LNCaP clone FGC (cell line): Measurements from ENCODE around the gene BZW1.

Experiments
- DNase-seq: peaks from one replicate; pipeline ENCODE4 v3.0.0-alpha.2; 2011; ENCODE audit warnings: low read depth
- H3K4me3 ChIP-seq: 2 replicates; pipeline ENCODE4 v1.5.1; 2011; ENCODE audit warnings: mild to moderate bottlenecking, low read depth, low read length, control low read depth
- TF ChIP-seq, protein P1 (sequence below): IDR thresholded peaks from 2 replicates; pipeline ENCODE4 v1.5.1; 2012; ENCODE audit warnings: mild to moderate bottlenecking; ENCODE audit not compliant: control insufficient read depth, insufficient read depth; ENCODE audit errors: extremely low read depth

BZW1 gene

DNA sequence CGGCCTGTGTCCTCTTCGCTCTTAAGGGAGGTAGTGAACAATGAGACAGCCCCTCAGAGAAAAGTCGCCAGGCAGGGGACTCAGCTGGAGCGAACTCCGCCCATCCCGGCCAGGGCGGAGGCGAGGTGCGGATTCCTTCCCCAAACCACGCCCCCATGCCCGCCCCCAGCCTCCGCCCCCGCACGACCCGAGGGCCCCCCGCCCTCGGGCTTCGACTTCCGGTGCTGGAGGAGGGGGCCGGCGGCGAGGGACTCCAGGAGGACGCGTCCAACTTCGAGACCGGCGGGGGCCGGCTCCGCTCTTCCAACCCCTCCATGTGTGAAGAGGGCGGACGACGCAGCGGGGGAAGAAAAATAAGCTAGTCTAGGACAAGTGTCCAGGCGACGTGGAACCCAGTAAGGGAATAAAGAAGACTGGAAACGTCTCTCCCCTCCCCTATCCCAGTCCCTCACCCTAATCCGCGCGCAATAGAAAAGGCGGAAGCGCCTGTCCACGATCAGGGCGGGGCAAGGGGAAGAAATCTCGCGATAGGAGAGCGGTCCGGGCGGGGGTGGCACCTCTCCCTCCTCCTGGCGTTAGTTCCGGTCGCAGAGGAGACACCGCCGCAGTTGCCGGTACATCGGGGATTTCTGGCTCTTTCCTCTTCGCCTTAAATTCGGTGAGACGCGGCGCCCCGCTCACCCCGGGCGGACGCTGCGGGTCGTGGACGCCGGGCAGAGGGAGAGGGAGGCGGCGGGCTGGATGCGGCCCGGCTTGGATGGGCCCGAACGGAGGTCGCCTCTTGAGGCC is at the start of gene BZW1:
Gene BZW1 (plus strand): TSS at position 578 of the 789 bp plus-strand sequence. CDS start 1,308 bp downstream, outside the sequence.
- TF ChIP-seq, protein P1, sequence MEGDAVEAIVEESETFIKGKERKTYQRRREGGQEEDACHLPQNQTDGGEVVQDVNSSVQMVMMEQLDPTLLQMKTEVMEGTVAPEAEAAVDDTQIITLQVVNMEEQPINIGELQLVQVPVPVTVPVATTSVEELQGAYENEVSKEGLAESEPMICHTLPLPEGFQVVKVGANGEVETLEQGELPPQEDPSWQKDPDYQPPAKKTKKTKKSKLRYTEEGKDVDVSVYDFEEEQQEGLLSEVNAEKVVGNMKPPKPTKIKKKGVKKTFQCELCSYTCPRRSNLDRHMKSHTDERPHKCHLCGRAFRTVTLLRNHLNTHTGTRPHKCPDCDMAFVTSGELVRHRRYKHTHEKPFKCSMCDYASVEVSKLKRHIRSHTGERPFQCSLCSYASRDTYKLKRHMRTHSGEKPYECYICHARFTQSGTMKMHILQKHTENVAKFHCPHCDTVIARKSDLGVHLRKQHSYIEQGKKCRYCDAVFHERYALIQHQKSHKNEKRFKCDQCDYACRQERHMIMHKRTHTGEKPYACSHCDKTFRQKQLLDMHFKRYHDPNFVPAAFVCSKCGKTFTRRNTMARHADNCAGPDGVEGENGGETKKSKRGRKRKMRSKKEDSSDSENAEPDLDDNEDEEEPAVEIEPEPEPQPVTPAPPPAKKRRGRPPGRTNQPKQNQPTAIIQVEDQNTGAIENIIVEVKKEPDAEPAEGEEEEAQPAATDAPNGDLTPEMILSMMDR, result no peak
- H3K4me3 ChIP-seq, result peak within 1 kb of the TSS; percentile 84
- peak; percentile 83 for DNase-seq

DNA sequence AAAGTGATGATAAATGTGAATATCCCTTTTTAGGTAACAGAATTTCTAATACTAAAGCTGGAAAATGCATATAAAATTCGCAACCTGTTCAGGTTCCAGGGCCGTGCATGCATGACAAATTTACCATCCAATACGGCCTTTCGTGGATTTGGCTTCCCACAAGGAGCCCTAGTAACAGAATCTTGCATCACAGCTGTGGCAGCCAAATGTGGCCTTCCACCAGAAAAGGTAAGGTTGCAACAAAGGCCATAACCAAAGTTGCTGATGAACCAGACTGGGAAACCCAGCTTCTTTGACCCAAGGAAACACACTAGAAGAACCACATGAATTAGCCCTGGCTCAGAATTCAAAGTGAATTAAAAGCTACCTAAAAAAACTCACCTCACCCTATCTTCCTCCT is 49.6 kb upstream of the BZW1 start:
- TF ChIP-seq, protein P1, result no peak
- no peak for DNase-seq
- no peak overlapping the region for H3K4me3 ChIP-seq

DNA sequence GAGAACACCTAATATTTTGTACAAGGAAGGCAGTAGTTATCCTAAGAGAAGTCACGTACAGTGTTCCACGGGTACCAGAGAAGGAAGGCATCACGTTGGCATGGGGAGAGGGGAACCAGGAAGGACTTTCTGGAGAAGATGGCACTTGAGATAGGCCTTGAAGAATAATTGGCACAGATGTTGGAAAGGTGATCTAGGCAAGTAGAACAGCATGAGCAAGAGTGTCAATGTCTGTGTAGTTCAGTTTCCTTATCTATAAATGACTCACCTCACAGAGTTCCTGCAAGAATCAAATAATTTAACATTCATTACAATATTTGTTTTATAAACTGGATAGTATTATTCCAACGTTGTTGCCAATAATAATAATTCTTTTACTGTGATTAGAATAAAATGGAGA is 48.3 kb upstream of the BZW1 start:
- no peak overlapping the region for H3K4me3 ChIP-seq
- no peak for DNase-seq
- TF ChIP-seq, protein P1, result no peak

DNA sequence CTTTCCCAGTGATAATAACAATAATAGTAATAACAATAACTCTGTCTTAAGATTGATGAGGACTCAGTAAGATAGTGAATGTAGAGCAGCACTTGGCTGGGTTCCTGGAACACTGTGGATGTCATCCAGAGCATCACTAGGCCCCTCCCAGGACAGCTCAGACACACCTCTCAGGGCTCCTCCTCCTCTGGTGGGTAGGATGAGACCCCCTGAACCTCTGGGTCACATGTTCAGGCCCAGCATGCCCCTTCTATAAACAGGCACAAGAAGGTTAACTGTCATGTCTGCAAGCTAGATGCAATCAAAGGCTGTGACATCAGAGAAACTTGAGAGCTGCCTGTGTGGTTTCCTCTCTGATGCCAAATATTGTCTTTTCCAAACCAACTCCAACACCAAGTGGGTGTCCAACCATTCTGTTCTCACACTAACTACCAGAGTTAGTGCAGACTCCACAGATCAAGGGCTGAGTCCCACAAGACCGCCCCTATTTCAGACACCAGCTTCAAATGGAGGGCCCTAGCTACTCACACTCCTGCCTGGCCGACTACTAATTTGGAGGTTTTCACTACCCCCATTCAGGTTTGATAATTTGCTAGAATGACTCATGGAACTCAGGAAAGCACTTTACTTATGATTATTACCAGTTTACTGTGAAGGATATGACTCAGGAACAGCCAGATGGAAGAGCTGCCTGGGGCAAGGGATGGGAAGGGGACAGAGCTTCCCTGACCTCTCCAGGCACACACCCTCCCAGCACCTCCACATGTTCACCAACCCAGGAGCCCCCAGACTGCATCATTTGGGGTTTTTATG is 46.4 kb upstream of the BZW1 start:
- TF ChIP-seq, protein P1, result no peak
- H3K4me3 ChIP-seq, result no peak overlapping the region
- DNase-seq, result no peak

DNA sequence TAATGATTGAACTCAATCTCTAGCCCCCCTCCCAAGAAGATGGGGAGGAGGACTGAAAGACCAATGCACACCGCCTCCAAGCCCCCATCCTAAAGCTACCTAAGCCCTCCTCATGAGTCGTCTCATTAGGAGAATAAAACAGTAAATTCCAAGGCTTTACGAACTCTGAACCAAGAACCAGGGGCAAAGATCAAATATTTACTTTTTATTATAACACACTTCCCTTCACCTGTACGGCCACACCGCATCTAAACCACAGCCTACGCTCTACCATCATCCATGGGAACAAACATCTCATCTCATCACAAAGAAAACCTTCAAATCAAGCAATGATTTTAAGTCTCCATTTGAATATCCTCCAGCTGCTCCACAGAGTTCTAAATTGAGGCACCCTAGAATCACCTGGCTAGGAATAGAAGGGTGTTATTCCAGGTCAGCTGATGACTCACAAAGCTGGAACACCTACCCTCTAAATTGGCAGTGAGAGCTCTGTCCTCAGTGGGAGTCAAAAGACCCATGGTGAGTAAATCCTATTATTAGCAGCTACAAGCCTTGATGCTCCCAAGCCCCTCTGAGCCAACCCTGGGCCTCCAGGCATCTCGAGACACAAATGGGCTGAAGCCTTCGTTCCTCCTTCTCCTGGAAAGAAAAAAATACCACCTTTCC is 45.6 kb upstream of the BZW1 start:
- H3K4me3 ChIP-seq, result no peak overlapping the region
- no peak for DNase-seq
- TF ChIP-seq, protein P1, result no peak

DNA sequence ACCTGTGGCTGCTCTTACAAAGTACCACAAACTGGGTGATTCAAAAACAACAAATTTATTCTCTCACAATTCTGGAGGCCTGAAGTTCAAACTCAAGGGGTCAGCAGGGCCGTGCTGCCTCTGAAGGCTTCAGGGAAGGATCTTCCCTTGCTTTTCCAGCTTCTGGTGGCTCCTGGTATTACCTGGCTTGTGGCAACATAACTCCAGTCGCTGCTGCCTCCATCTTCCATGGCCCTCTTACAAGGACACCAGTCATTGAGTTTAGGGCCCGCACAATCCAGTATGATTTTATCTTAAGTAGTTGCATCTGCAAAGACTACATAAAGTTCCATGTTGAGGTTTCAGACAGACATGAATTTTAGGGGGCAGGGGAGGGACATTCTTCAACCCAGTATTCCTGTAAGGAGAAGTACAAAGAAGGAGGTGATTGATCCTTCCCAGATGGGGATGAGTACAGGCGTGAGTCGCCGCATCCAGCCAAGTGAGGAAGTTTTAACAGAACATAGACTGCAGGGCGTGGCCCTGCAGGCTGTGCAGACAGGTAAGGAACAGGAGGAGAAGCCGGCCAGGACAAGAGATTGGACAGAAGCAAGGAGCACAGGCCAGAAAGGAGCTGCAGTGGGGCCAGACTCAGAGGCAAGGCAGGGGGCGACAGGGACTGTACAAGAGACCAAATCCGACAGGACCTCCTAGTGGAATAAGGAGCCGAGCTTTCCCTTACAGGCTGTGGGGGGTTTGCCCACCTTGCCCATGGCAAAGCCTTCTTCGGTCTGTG is 44.4 kb upstream of the BZW1 start:
- H3K4me3 ChIP-seq, result no peak overlapping the region
- no peak for DNase-seq
- TF ChIP-seq, protein P1, result no peak
